GM12891 (cell line): ENCODE data around the gene MGMT.

Experiments used
- PAX5 ChIP-seq: IDR thresholded peaks from 2 replicates; pipeline ENCODE4 v1.6.1; 2011; ENCODE audit warnings: low read length, moderate library complexity, mild to moderate bottlenecking; ENCODE audit not compliant: insufficient read depth, severe bottlenecking
- POLR2A ChIP-seq: IDR thresholded peaks from 2 replicates; pipeline ENCODE4 v1.6.1; 2011; ENCODE audit warnings: low read depth, low read length, control low read depth
- POLR2AphosphoS5 ChIP-seq: IDR thresholded peaks from 2 replicates; pipeline ENCODE4 v1.6.1; 2011; ENCODE audit warnings: low read depth, low read length, control low read depth
- POU2F2 ChIP-seq: IDR thresholded peaks from 2 replicates; pipeline ENCODE4 v1.6.1; 2011; ENCODE audit warnings: low read depth, mild to moderate bottlenecking, control low read depth, low read length, moderate library complexity
- TAF1 ChIP-seq: IDR thresholded peaks from 2 replicates; pipeline ENCODE4 v1.6.1; 2011; ENCODE audit warnings: low read depth, low read length, control low read depth

GRCh38 chr10:129793996-129794395, 327.0 kb downstream of the MGMT start:
- TF ChIP-seq POLR2A (no peak), TAF1 (no peak), POLR2AphosphoS5 (no peak), POU2F2 (no peak), PAX5 (no peak)
